GM18858 (cell line): ENCODE measurements around the gene EIF2AK3.
"Not testable (repeated sequence)": the region's sequence is repeated elsewhere in the genome, so short reads cannot be mapped to it uniquely, and the experiment has no call there.

Source experiments
- ATAC-seq: cut with Tn5 transposase; IDR thresholded peaks from one replicate; pipeline ENCODE4 v1.9.1; 2021; ENCODE audit not compliant: unreplicated experiment

The EIF2AK3 gene

DNA sequence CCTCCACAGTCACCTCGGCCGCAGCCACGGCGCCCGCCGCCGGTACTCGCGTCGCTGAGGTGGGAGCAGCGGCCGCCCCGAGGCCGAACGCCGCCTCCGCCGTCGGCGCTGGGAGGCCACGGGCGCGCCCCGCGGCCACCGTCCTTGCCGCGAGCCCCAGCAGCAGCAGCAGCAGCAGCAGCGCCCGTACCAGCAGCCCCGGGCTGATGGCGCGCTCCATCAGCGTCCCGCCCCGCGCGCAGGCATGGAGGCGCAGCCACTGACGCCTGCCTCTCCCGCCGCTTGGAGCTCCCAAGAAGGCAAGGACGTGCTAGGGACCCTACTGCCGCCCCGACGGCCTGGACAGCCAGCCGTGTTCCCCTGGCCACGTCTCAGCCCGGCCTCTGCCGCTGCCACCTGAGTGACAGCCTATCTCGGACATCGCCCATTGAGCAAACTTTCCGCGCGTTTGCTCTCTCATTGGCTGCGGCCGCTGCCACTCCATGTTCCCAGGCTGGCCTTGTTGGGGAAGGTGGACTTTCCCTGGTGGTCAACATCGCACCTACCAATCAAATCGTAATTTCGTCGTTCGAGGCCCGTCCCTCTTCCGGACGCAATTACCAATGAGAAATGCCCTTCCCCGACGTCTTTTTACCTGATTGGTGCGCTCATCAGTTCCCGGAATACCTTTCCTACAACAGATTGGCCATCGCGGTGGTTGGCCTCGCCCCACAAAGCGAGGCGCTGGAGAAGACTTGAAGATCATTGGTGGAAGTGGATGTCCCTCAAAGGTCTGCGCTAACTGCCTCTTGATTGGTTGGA is at the start of gene EIF2AK3:
EIF2AK3 (minus strand) TSS at position 410 of the 801 bp plus-strand sequence; CDS start at position 220, 190 bp downstream.
- ATAC-seq = peak; percentile 91

DNA sequence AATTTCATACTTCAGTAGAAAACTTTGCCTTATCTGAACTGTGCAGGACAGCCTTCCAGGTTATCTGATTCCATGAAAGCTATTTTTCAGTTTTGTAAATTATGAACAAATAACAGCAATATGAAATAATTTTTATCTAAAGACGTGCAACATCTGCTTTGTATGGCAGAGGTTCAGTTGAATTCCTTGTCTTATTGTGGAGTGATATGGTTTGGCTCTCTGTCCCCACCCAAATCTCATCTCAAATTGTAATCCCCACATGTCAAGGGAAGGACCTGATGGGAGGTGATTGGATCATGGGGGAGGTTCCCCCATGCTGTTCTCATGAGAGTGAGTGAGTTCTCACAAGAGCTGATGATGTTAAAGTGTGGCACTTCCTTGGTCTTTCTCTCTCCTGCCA is 46.1 kb upstream of the EIF2AK3 start:
- ATAC-seq = no peak

DNA sequence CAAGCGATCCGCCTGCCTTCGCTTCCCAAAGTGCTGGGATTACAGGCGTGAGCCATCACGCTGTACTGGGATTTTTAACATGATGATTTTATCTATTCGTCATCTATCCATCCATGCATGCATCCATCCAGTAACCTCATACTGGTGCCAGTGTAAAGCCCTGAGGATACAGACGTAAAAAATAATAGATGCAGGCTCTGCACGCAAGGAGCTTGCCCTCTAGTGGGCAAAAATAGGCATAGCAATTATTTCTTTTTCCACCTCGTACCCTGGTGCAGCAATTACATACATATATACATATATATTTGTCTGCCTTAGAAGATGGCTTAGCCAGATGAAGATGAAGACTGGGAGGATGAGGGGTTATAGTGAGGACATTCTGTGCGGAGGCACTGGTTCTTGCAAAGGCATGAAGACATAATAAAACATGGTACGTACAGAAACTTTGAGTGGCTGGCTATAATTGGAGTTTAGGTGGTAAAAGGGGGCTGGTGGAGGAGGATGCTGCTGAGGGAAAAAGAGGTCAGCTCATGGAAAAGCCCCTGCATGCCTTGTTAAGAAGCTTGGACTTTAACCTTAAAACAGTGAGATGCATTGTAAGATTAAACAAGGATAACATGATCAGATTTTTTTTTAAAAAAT is 44.6 kb upstream of the EIF2AK3 start:
- no peak for ATAC-seq

GRCh38 chr2:88669482-88670214 is 42.4 kb upstream of the EIF2AK3 start:
- peak; percentile 87 for ATAC-seq

DNA sequence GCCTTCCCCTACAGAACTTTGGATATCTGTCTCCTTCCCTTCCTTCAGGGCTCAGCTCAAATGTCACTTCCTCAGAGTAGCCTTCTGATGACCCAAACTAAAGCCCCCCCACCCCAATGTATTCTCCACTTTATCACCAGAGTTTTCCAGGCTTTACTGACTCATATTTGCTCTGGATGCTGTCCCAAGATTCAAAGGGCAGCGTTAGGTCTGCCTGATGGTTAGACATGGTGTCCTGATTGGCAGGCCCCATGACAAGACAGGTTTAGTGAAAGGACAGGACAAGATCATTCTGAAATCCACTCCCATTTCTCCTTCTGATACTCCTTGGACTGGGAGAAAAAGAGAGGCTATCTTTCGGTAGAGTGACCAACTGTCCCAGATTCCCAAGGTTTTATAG is 41.6 kb upstream of the EIF2AK3 start:
- no peak for ATAC-seq

DNA sequence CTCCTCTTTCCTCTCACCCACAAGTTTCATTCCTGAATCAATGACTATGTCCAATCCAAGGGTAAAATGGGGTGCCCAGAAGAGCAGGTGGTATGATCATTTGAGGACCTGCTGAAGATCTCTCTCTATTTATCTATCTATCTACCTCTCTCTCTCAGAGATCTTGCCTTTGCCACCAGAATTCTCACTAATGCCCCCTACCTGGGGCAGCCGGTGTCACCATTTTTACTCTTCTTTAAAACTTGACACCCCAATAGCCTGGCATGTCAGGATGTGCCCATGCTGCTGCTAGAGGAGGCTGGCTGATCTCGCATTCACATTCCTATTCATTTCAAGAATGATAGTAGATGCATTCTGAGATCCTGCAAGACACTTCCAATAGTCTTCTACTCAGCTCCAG is 40.0 kb upstream of the EIF2AK3 start:
- no peak for ATAC-seq

DNA sequence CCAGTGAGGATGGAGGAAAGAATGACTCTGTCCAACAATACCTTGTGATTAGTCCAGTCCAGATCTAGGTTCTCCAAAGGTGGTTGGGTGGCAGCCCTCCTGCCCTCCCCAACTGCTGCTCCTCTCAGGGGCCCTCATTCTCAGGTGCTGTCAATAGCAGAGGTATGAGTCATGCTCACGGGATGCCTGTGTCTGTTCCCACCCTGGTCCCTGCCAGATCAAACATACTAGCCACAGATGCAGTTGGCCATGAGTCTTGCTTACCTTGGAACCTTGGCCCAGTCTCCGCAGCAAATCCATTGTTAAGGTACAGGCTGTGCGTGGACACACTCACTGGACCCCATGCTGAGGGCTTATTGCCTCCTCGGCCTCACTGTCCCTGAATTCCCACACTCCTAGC is 39.3 kb upstream of the EIF2AK3 start:
- no peak for ATAC-seq

- ATAC-seq = no peak
Observed at GRCh38 chr2:88660622-88661021, 33.4 kb upstream of the EIF2AK3 start.

GRCh38 chr2:88659538-88659915 is 32.3 kb upstream of the EIF2AK3 start:
- no peak for ATAC-seq

DNA sequence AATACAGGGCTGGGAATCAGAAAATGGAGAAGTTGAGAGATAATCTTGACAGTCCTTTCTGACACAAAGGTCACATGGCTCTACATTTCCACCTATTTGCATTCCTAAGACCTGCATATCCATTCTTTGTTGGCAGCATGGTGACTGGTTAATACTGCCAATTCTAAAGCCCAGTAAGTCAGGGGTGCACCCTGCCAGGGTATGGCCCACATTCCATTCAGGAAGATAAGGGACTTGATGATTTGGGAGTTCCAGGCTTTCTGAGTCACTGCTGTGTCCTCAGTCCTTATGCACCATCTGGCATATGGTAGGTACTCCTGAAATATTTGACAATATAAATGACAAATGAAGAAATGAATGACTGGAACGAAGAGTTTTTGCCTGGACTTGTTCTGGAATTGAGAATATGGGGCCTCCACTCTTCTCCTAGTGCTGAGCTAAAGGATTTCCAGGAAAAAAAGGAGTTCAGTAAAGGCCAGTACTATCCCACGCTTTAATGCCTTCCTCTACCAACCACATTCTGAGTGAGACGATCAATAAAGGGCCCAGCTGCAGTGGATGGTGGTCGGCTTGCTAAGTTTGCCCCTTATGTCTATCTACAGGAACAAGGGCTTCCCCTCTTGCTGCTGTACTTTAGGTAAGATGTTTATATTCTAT is 31.7 kb upstream of the EIF2AK3 start:
- no peak for ATAC-seq

DNA sequence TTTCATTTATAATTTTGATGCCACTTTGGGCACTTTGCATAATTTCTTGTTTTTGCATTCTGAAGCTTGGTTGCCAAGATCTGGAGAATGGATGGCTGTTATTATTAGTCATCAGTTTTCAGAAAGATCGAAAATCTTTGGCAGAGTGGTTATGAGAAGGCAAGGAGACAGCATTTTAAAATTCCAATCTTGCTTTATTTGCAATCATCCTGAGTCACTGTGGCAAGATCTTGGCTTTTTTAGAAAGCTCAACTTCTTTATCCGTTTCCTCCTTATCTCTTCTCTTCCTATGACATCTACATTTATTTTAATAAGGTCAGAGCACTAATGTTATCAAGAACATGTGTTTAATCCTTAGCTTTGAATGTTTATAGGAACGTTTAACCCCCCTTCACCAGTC is 31.1 kb upstream of the EIF2AK3 start:
- no peak for ATAC-seq

GRCh38 chr2:88657131-88657530 is 29.9 kb upstream of the EIF2AK3 start:
- ATAC-seq = no peak

DNA sequence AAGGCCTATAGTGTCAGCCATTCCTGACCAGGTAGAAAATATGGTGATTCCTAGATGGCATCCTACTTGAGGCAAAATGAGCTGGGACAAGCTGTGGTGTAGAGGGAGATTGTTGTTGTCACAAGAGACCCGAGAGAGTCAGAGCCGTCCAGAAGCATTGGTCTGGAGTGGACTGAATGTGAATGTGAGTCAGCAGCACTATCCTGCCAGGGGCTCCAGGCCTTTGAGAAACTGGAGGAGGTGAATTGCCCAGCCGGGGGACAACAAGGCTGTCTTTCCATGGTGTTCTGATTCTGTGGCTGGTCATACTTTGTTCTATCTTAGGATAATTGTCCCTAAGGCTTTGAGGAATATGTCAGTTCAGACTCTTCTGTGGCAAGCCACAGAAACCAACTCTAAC is 29.4 kb upstream of the EIF2AK3 start:
- ATAC-seq = no peak

- ATAC-seq = no peak
Observed at GRCh38 chr2:88654714-88655113, 27.4 kb upstream of the EIF2AK3 start.

DNA sequence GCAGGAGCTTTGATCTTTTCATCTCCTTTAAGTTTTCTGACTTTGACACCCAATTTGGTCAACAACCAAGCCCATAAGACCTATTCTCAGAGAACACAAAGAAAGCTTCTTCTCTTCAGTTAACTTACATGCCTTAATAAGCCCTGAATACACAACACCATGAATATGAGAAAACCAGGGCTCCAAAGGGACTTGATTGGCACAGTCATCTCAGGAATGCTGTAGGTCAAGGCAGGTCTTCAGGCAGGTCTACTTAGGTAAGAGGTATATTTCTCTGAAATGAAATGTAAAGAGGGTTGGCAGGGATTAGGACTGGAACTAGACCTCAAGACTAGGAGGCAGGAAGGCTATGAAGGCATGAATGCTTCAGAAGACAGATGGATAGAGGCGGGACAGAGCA is 24.4 kb upstream of the EIF2AK3 start:
- ATAC-seq = no peak

GRCh38 chr2:88645291-88645882 is 18.1 kb upstream of the EIF2AK3 start:
- not testable (repeated sequence) for ATAC-seq

GRCh38 chr2:88642278-88642677 is 15.0 kb upstream of the EIF2AK3 start:
- no peak for ATAC-seq

DNA sequence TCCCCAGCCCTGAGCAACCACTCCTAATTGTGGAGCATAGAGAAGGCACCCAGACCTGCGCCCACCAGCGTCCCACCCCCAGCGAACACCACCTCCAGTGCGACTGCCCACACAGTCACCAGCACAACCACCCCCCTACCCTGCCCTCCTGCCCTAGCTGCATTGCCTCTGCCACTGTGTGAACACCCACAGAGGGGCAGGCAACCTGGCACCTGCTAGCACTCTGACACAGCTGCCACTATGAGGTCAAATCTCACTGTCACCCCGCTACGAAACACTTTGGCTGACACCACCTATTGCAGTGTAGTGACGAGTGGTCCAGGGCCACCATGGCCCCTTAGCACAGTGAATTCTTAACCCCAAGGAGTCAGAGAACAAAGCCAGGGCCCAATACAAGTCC is 14.1 kb upstream of the EIF2AK3 start:
- ATAC-seq = no peak

GRCh38 chr2:88639865-88640264 is 12.6 kb upstream of the EIF2AK3 start:
- no peak for ATAC-seq

- ATAC-seq = no peak
Observed at GRCh38 chr2:88638743-88639142, 11.5 kb upstream of the EIF2AK3 start.

GRCh38 chr2:88638123-88638650 is 10.9 kb upstream of the EIF2AK3 start:
- ATAC-seq = no peak
